ENCODE results near the gene TPBGL. TPM values are rescaled to one million over a fixed set of nuclear protein-coding genes. Genes with fewer than 3 reads are reported as not detected.
A peak's percentile ranks its signal among the peaks of the same experiment; 100 is the strongest.

The TPBGL gene
- total and polyA plus RNA-seq, 8 donors, result 0.09 to 1.3 (median 0.25) TPM; not detected in 1

DNA sequence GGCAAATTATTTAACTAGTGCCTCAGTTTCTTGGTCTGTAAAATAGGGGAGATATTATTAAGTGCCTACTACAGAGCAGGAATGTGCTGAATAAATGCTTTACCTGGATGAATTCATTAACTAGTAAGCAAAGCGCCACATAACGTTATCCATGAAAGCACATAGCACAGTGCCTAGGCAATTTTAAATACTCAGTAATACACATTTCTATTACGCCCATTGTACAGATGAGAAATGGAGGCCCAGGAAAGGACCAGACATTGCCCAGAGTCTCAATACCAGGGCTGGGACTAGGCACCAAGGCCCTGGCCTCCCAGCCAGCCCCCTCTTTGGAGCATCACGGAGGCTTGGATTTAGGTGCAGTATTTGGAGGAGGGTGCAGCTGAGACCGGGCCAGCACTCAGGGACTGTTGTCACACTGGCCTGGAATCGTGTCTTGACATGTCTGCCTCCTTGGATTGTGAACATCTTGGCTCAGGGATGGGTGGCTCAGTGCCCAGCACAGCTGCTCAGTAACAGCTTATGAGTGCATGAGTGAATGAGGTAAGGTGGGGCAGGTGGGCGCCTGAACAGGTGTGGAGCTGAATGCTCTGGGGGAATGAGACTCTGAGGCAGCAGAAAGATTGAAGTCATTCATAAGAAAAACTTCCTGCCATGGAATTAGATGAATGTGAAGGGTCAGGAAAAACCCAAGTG is 42.1 kb upstream of the TPBGL start:
- H3K4me1 ChIP-seq, result peaks cover 0 to 34% of the 10 kb centered on the region in 2 donors
- peaks cover 0 to 62% of the 10 kb centered on the region in 2 donors for H3K36me3 ChIP-seq
- H3K27me3 ChIP-seq, result no peaks in the 10 kb centered on the region
- ATAC-seq (no peak), DNase-seq (no peak)
- H3K27ac ChIP-seq, result no peak overlapping the region
- H3K9me3 ChIP-seq, result no peaks in the 10 kb centered on the region
- TF ChIP-seq CTCF (IDR thresholded peaks at IDR 0.05), result no peak
- intact Hi-C loops (cut with DNase I), result loop anchor here in 1 of 2 donors (10.0 kb wide), 1 partner anchor 54 kb away; no protein-coding TSS in a partner anchor
- H3K4me3 ChIP-seq, result no peak overlapping the region

DNA sequence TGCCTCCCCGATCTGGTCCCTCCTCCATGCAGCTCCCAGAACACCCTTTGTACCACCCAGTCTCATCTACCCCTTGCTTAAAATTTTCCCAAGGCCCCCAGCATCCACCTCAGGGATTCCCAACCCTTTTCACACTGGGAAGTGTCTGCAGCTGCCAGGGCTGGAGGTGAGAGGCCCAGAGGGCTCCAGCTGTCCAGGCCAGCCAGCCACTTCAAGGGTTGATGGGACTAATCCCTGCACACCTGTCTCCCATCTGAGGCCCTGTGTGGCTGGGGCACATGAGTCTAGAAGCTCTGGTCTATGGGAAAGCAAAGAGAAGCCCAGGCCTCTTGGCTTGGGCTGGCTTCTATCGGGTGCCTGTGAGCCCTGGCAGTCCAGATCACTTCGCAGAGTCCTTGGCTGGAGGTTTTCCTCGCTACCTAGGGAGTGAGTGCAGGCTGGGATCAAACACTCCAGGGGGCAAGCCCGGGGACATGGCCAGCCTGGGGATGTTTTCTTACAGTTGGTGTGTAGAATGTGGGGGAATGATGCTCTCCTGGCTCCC is 41.1 kb upstream of the TPBGL start:
- ATAC-seq (no peak), DNase-seq (no peak)
- no peak overlapping the region for H3K27ac ChIP-seq
- peaks cover 0 to 35% of the 10 kb centered on the region in 2 donors for H3K4me1 ChIP-seq
- no peak overlapping the region for H3K4me3 ChIP-seq
- TF ChIP-seq CTCF (IDR thresholded peaks at IDR 0.05), result no peak
- H3K9me3 ChIP-seq, result no peaks in the 10 kb centered on the region
- intact Hi-C loops (cut with DNase I), result loop anchor here in 1 of 2 donors (10.0 kb wide), 1 partner anchor 55 kb away; no protein-coding TSS in a partner anchor
- H3K27me3 ChIP-seq, result no peaks in the 10 kb centered on the region
- peaks cover 0 to 59% of the 10 kb centered on the region in 2 donors for H3K36me3 ChIP-seq

DNA sequence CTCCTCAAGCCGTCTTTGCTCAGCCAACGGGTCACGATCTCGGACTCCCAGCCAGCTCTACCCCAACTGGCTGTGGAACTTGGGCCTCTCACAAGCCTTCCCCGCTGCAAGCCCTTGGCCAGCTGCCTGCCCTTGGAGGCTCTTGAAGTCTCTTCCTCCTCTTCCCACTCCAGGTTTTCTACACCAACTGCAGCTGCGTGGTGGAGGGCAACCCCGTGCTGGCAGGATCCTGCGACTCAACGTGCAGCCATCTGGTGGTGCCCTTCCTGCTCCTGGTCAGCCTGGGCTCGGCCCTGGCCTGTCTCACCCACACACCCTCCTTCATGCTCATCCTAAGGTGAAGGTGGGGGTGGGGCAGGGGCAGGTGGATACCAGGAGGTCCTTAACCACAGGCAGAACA is 40.5 kb upstream of the TPBGL start:
- no peak overlapping the region for H3K4me3 ChIP-seq
- no peak for TF ChIP-seq CTCF (IDR thresholded peaks at IDR 0.05)
- no peaks in the 10 kb centered on the region for H3K27me3 ChIP-seq
- peak in 1 of 4 donors; percentile 69 for DNase-seq
- no peaks in the 10 kb centered on the region for H3K9me3 ChIP-seq
- intact Hi-C loops (cut with DNase I), result loop anchor here in 1 of 2 donors (5.0 kb wide), 1 partner anchor 53 kb away; no protein-coding TSS in a partner anchor
- no peak overlapping the region for H3K27ac ChIP-seq
- peaks cover 0 to 30% of the 10 kb centered on the region in 2 donors for H3K4me1 ChIP-seq
- ATAC-seq, result no peak
- H3K36me3 ChIP-seq, result peaks cover 0 to 59% of the 10 kb centered on the region in 2 donors

GRCh38 chr11:75200531-75200930 is 40.0 kb upstream of the TPBGL start:
- ATAC-seq (no peak), DNase-seq (no peak)
- Histone ChIP-seq H3K4me3 (no peak overlapping the region), H3K27ac (no peak overlapping the region), H3K4me1 (peaks cover 0 to 29% of the 10 kb centered on the region in 2 donors), H3K9me3 (no peaks in the 10 kb centered on the region), H3K27me3 (no peaks in the 10 kb centered on the region), H3K36me3 (peaks cover 0 to 59% of the 10 kb centered on the region in 2 donors)
- no peak for TF ChIP-seq CTCF (IDR thresholded peaks at IDR 0.05)
- intact Hi-C loops (cut with DNase I), result loop anchor here in 1 of 2 donors (5.0 kb wide), 1 partner anchor 53 kb away; no protein-coding TSS in a partner anchor

- H3K4me1 ChIP-seq, result peaks cover 0 to 17% of the 10 kb centered on the region in 2 donors
- no peak overlapping the region for H3K4me3 ChIP-seq
- DNase-seq (no peak), ATAC-seq (no peak)
- peaks cover 0 to 49% of the 10 kb centered on the region in 2 donors for H3K36me3 ChIP-seq
- no peaks in the 10 kb centered on the region for H3K9me3 ChIP-seq
- no peaks in the 10 kb centered on the region for H3K27me3 ChIP-seq
- intact Hi-C loops (cut with DNase I), result loop anchor here in 1 of 2 donors (5.0 kb wide), 1 partner anchor 54 kb away; no protein-coding TSS in a partner anchor
- TF ChIP-seq CTCF (IDR thresholded peaks at IDR 0.05), result no peak
- no peak overlapping the region for H3K27ac ChIP-seq
These were observed 38.8 kb upstream of the TPBGL start for GRCh38 chr11:75201771-75202170.

Measured in left lung (tissue), 10 donors.